Mammary epithelial cell (primary cell): ENCODE data around the gene IER5L.

Experiments
- EZH2 ChIP-seq: IDR thresholded peaks from 2 replicates; pipeline ENCODE4 v1.6.1; 2012; ENCODE audit warnings: low read length, inconsistent platforms, borderline replicate concordance
- TF ChIP-seq, protein P1 (sequence below), 2 donors: IDR thresholded peaks in 1 of 2; conservative IDR thresholded peaks in 1 of 2; 2 replicates each; pipeline ENCODE4 v1.5.1; 2011 to 2012; ENCODE audit warnings: inconsistent platforms in 2 of 2, low read length in 2 of 2, mild to moderate bottlenecking in 2 of 2, control low read depth in 1 of 2, low read depth in 1 of 2; ENCODE audit not compliant: insufficient read depth in 1 of 2; ENCODE audit errors: extremely low read depth in 1 of 2

DNA sequence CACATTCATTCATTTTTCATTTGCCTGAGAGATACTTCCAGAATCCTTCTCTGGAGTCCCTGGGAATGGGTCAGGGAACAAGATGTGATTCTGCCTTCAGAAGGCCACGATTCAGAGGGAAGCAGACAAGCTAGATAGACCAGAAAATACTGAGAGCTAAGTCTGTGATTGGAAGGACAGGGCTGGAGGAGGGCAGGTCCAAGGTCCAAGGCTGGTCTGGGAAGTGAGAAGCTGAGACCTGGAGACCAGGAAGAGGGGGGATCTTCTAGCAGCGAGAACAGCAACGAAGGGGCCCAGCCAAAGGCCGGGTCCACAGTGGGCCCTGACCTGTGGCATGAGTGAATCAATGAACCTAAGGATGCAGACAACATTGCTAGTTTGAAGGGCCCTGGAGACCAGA is 4.1 kb upstream of the IER5L start:
- TF ChIP-seq, protein P1, sequence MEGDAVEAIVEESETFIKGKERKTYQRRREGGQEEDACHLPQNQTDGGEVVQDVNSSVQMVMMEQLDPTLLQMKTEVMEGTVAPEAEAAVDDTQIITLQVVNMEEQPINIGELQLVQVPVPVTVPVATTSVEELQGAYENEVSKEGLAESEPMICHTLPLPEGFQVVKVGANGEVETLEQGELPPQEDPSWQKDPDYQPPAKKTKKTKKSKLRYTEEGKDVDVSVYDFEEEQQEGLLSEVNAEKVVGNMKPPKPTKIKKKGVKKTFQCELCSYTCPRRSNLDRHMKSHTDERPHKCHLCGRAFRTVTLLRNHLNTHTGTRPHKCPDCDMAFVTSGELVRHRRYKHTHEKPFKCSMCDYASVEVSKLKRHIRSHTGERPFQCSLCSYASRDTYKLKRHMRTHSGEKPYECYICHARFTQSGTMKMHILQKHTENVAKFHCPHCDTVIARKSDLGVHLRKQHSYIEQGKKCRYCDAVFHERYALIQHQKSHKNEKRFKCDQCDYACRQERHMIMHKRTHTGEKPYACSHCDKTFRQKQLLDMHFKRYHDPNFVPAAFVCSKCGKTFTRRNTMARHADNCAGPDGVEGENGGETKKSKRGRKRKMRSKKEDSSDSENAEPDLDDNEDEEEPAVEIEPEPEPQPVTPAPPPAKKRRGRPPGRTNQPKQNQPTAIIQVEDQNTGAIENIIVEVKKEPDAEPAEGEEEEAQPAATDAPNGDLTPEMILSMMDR (conservative IDR thresholded peaks at IDR 0.05 in 1 of 2, IDR thresholded peaks at IDR 0.05 in 1 of 2; ENCODE audit: extremely low read depth in 1 of 2, insufficient read depth in 1 of 2, low read depth in 1 of 2, low read length in 2 of 2), result no peak
- no peak for TF ChIP-seq EZH2
